DMS153 treated with DMSO at 0.1 percent for 48 hours (cell line): ENCODE results near the gene RGS19.

Source experiments
- DNase-seq: peaks from one replicate; lab custom pipeline; 2025; ENCODE audit not compliant: unreplicated experiment; lab: John Stamatoyannopoulos, UW

RGS19 gene

DNA sequence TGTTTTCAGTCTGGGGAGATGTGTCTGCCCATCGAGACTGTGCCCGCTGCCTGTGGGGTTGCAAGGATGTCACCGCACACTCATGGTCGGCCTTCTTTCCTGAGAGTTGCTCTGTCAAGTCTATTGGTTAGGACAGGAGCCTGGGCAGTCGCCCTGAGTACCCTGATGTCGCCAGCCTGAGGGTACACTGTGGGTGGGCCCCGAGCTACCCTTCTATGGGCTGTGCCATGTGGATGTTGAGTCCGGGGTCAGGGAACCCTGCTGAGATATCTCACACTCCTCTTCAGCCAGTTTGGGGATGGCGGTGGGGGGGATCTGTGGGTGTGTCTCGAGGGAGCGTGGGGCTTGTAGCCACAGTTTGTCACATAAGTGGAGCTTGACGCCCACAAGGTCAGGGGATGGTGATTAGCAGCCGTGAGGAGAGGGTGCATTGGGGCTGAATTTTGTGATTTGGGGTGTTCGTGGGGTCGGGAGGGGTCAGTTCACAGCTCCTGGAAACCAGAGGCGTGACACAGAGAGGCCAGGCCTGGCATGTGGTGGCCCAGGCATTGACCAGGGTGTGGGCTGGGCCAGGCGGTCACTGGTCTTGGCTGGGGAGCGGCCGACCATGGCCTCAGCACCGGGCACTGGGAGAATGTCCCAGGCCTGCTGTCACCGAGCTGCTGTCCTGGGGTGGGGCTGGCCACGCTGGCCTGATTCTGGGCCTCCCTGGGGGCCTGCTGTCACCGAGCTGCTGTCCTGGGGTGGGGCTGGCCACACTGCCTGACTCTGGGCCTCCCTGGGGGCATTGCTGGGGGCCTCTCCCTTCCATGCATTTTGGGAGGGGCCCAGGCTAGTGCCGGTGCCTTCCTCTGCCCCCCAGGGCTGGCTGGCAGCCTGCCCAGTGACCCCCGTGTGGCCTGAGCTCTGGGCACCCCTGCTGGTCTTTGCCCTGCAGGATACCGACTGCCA, 29.7 kb upstream of the RGS19 start:
- DNase-seq, result no peak

DNA sequence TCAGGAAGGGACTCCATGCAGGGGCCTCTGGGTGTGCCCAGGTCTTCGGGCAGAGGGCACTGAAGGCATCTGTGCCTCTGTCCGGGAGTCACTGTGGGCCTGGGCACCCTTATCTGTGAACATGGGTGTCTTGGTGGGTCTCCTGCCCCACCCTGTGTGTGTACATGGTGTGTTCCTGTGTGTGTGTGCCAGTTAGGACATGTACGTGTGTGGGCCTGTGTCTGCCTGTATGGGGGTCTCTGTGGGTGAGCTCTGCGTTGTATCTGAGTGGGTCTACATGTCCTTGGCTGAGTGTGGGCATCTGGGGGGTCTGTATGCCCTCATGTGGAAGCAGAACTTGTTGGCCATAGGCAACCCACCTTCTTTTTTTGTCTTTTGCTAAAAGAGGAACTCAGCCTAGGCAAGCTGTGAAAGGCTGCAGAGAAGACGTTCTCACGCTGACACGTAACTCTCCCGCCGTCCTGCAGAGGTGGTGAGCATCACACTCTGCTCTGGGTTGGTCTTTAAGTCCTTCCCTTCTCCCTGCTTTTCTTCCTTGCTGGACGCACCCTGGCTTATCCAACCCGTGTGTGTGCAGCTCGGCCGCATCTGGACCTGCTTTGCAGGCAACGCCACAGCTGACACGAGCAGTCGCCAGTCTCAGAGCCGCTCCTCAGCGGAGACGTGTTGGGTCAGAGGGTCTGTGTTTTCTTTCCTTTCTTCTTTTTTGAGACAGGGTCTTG, 28.6 kb upstream of the RGS19 start:
- DNase-seq, result no peak

DNA sequence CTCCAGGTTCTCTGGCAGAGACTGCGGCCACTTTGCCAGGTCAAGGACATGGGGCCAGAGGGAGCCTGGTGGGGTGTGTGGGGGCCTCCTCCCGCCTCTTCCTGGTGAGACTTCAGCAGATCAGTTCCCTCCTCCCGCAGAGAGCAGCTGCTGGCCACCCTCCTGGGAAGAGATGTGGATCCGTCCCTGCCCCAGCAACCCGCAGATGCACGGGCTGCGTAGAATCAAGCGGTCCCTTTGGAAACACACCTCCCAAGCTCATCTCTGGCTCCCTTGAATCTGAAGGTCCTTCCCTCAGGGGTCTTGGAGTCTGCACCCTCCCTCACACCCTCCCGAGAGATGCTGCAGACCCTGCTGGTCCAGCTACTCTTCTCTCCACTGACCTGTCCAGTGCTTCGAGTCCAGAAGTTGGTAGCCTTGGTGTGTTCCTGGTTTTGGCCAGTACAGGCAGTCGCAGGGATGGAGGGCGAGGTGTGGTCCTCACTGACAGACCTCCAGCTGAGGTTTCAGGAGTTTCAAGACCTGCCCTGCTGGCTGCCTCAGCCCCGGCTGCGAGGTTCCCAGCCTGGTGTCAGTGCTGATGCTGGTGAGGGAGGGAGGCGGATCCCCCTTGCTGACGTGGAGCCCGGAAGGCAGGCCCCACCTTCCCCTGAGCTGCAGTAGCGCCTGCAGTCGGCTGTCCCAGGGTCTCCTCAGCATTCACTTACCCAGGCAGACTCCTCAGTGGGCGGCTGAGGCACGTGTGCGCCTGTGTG, 27.8 kb upstream of the RGS19 start, which contains the start of gene NPBWR2:
Gene NPBWR2 (minus strand): TSS at position 585 of the 755 bp plus-strand sequence. CDS start 734 bp downstream, outside the sequence.
- no peak for DNase-seq

DNA sequence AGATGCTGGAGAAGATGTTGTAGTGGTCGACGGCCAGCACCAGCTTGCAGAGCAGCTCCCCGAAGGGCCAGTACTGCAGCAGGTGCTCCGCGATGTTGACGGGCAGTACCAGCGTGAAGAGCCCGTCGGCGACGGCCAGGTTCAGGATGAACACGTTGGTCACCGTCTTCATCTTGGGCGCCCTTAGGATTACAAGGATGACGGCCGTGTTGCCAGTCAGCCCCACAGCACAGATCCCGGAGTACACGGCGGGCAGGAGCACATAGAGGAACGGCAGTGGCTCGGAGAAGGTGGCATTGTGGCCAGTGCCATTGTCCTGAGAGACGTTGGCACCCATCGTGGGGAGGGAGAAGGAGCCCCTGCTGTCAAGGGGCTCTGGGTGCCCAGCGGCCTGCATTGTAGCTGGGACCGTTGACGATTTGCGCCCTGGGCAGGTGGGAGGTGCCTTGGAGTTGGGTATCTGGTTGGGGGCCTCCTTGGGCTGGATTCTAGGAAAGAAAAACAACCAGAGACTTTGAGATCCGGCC, 27.2 kb upstream of the RGS19 start:
- no peak for DNase-seq

DNA sequence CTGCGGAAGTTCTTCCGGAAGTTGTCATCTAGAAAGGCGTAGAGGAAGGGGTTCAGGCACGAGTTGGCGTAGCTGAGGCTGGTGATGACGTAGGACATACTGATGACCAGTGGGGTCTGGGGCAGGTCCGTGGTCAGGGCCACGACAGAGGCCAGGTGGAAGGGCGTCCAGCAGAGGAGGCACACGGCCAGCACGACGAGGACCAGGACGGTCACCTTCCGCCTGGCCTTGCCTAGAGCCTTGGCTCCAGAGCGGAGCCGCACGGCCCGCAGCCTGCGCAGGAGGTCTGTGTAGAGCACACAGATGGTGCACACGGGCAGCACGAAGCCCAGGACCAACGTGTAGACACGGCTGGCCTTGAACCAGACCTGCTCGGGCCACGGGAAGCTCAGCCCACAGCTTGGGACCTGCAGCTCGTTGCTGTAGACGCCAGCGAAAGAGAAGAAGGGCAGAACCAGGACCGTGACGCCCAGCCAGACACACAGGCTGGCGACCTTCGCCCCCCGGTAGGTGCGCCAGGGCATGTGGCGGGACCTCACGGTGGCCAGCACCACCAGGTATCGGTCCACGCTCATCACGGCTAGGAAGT, 26.6 kb upstream of the RGS19 start:
- no peak for DNase-seq

DNA sequence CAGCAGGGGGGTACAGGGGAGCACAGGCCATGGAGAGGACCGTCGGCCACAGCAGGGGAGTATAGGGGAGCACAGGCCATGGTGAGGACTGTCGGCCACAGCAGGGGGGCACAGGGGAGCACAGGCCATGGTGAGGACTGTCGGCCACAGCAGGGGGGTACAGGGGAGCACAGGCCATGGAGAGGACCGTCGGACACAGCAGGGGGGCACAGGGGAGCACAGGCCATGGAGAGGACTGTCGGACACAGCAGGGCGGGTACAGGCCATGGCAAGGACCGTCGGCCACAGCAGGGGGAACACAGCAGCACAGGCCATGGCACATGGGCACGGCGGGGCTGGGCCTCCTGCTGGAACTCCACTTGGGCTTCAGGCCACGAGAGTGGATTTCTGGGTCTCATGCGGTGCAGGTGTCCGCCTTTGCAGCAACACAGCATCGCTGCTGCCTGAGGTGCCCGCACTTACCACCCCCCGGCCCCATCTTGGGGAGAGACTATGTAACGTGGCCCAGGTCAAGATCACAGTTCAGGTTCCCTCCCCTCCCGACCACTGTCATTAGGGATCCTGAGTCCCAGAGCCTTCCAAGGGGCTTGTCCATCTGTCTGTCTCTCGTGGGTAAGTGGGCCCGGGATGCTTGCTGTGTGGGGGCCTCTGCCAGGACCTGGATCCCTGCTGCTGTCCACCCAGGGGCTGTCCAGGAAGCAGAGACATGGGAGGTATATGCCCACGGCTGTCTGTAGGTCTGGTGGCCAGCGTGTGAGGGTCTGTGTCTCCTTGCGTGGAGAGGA, 25.5 kb upstream of the RGS19 start:
- DNase-seq, result no peak

DNA sequence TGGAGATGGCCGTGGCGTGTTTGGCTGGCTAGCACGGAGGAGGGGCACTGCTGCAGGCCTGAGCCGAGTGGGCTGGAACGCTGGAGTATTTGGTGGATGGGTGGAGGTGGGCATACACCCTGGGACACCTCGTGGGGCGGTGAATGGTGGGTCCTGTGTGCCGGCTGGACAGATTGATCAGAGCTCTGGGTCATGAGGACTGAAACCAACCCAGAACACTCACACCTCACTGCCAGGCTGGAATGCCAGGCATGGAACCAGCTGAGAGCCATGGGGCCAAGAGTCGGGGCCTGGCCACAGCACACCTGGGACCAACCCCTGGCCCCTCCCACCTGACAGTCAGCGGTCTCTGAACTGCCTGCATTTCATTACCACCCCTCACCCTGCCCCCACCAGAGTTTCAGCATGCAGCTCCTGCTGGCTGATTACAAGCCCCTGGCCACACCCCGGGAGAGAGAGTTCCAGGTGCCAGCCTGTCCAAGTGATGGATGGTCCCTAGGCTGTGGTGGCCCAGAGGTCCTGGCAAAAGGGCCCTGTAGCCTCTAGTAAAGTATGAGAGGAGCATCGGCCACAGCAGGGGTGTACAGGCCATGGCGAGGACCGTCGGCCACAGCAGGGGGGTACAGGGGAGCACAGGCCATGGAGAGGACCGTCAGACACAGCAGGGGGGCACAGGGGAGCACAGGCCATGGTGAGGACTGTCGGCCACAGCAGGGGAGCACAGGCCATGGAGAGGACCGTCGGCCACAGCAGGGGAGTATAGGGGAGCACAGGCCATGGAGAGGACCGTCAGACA, 24.8 kb upstream of the RGS19 start:
- no peak for DNase-seq

DNA sequence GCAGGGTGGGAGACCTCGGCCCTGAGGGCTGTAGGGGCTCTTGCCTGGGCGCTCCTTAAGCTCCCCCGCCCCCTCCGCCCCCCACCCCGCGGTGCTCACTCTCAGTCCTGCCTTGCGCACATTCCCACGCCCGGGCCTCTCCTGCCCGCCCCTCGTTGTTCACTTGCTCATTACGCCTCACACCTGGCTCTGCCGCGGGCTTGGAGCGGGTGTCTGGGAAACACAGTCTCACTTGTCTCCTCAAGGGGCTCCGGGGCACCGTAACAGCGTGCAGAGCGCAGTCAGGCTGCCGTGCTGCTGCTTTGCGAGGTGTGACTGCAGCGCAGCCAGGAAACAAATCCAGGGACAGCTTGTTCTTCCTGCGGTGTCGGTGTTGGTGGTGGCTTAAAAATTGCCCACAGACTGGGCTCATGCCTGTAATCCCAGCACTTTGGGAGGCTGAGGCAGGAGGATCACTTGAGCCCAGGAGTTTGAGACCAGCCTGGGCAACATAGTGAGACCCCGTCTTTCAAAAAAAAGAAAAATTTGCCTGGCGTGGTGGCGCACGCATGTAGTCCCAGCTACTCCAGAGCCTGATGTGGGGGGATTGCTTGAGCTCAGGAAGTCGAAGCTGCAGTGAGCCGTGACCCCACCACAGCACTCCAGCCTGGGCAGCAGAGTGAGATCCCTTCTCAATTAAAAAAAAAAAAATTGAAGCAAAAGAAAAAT, 23.5 kb upstream of the RGS19 start:
- no peak for DNase-seq

DNA sequence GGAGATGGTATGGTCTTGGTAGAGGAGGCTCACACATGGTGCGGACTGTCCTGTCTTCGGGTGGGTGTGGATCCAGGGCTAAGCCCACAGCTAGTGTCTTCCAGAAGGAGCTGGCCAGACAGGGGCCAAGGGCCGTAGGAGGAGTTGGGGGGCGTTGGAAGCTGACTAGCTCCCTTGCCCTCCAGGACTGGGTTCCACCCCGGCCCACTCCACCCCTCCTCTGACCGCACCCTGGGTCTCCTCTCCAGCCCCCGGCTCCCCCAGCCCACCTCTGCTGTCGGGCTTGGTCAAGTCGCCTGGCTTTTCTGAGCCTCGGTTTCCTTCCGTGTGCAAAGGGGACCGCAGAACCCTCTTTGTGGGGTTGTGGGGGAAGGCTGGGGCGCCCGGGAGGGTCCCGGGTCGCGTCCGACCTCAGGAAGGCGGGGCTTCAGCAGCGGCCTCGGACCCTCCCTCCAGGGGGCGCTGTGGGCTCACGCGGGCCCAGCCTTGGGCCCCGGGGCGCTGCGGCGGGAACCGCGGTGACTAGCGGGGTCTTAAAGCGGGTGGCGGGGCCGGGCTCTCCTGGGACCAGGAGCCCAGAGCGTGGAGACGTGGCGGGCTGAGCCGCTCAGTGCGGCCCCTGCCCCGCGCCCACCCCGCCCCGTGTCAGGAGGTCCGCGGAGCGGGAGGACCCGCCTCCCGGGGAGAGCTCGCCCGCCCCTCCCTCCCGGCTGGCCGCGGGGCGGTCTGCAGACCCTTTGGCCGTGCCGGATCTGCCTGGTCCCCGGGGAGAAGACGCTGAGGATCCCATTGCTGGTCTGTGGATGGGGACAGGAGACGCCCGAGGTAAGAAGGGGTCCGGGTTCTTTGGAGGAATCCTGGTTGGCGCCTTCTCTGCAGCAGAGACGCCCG, 22.7 kb upstream of the RGS19 start:
- DNase-seq, result no peak

DNA sequence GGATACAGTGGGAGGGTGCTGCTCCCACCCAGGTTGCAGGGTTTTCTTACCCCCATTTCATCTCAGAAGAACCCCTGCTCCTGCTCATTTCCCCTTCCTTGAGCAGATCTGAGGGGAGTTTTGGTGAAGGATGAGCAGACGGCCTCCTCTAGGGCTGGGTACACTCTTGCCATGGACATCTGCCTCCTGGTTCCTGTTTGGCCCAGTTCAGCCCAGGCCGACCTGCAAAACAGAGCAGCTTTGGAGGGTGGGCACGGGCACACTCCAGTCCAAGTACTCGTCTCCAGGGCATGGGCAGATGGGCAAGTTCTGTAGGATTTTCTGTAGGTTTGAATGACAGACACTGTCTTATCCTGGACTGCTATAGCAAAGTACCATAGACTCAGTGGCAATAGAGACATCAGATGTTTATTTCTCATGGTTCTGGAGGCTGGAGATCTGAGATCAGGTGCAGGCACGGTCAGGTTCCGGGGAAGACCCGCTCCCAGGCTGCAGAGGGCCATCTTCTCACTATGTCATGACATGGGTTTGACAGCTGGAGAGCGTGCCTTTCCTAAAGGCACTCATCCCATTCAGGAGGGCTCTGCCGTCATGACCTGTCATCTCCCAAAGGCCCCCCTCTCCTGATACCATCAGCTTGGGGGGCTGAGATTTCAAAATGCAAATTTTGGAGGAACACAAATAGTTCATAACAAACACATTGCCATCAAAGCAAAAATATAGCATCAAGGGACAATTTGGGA, 21.8 kb upstream of the RGS19 start:
- no peak for DNase-seq

DNA sequence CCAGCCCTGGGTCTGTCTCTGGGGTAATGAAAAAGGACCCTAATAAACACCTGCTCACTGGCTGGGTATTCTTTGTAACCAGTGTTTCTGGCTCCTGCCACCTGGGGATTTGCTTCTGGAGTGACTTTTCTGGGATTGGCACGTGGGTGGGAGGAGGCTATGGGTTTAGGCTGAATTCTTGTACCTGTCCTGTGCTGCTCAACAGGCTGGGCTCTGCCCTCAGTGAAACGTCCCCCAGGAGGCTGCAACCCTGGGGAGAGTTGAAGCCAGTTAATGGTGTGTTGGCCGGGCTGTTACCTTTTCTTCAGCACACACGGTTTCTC, 21.2 kb upstream of the RGS19 start:
- peak; percentile 18 for DNase-seq

DNA sequence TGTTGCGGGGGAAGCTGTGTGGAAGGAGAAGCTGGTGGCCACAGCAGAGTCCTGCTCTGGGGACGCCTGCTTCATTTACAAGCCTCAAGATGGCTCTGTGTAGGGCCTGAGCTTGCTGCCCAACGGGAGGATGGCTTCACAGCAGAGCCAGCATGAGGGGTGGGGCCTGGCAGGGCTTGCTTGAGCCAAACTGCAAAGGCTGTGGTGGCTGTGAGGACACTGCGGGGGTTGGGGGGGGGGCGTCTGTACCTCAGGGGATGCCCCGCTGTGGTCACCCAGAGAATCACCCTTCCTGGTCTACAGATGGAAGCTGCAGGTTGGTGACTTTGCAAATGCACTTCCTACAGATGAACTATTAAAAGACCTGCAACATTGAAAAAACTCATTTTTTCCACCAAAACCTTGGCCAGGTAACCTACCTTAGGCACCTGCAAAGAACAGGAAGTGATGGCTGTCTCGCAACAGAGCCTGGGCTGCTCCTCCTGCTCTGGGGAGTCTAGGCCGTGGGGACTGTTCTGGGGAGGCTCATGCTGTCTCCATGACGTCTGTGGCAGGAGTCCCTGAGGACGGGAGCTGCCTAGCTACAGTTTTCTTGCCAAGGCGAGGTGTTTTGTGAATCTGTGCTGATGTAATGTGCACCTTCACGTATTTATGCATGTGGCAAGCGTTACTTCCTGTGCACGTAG, 20.7 kb upstream of the RGS19 start:
- no peak for DNase-seq

DNA sequence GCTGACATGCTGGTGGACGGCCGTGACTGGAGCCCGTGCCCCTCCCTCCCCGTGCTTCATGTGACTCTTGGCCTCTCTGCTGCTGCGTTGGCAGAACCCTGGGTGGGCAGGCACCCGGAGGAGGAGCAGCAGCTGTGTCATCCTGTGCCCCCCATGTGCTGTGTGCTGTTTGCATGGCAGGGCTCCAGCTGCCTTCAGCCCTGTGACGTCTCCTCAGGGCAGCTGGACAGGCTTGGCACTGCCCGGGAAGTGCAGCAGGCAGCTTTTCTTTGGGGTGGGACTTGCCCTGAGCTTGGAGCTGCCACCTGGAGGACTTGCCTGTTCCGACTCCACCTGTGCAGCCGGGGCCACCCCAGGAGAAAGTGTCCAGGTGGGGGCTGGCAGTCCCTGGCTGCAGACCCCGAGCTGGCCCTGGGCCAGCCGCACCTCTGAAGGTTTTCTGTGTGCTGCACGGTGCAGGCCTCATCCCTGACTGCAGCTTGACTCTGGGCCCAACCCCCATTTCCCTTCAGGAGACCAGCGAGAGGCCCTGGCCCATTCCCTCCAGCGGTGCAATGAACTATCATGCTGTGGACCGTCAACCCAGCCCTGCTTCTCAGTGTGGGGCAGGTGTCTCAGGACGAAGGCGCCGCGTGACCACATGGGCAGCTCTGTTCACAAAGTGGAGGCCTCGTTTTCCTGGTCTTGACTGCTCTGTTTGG, 19.9 kb upstream of the RGS19 start:
- no peak for DNase-seq

DNA sequence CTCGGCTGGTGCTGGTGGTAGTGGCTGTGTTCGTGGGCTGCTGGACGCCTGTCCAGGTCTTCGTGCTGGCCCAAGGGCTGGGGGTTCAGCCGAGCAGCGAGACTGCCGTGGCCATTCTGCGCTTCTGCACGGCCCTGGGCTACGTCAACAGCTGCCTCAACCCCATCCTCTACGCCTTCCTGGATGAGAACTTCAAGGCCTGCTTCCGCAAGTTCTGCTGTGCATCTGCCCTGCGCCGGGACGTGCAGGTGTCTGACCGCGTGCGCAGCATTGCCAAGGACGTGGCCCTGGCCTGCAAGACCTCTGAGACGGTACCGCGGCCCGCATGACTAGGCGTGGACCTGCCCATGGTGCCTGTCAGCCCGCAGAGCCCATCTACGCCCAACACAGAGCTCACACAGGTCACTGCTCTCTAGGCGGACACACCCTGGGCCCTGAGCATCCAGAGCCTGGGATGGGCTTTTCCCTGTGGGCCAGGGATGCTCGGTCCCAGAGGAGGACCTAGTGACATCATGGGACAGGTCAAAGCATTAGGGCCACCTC, 19.2 kb upstream of the RGS19 start:
- no peak for DNase-seq

DNA sequence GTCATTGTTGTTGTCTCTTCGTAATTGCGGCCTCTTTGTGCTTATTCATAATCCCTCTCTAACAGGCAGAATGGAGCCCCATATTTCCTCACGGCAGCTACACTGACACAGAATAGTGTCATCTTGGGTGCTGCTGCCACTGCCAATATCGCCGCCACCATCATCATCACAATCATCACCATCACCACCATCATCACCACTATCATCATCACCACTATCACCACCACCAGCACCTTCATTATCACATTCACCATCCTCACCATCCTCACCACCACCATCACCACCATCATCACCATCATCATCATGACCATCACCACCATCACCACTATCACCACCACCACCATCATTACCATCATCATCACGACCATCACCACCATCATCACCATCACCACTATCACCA, 17.2 kb upstream of the RGS19 start:
- no peak for DNase-seq

DNA sequence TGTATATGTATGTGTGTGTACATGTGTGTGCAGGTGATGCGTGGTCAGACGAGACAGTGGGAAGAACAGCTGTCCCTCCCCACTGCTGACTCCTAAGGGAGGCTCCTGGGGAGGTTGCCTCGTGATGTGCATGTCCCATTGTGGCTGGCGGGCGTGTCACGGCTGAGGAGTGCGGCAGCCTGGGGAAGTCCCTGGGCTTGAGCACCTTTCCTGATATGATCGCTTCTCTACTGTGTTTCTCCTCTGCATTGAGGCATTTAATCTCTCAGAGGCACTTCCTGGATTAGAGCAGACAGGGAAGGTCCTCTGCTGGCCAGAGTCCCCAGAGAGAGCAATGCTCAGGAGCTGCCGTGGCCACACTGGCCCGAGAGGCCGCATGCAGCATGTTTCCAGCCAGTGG, 16.6 kb upstream of the RGS19 start:
- DNase-seq, result no peak
